Esophagus muscularis mucosa (tissue), 4 donors: ENCODE results near the gene TMEM258. TPM values are rescaled to one million over a fixed set of nuclear protein-coding genes. Genes with fewer than 3 reads are reported as not detected.

Source experiments
- DNase-seq: peaks from one replicate; pipeline ENCODE4 v3.0.0-alpha.2; 2017; ENCODE audit errors: extremely low spot score
- H3K27ac ChIP-seq, 4 donors: fragments of 200-600 bp; sonication (generic); replicated peaks in 1 of 4; 1 replicate in 3 of 4; 2 replicates in 1 of 4; pipeline ENCODE4 v1.5.1; 2016 to 2019; ENCODE audit warnings: mild to moderate bottlenecking in 1 of 4
- H3K27me3 ChIP-seq, 4 donors: fragments of 200-600 bp; sonication (generic); one replicate each; pipeline versions ENCODE4 v1.5.1 to v1.6.0; 2016 to 2019
- H3K36me3 ChIP-seq, 4 donors: fragments of 200-600 bp; sonication (generic); one replicate each; pipeline ENCODE4 v1.5.1; 2016 to 2019
- H3K4me1 ChIP-seq, 4 donors: fragments of 200-600 bp; sonication (generic); one replicate each; pipeline ENCODE4 v1.5.1; 2016 to 2019
- H3K4me3 ChIP-seq, 4 donors: fragments of 200-600 bp; sonication (generic); 1 replicate in 2 of 4; 2 replicates in 2 of 4; pipeline ENCODE4 v1.5.1; 2016 to 2019; ENCODE audit warnings: mild to moderate bottlenecking in 4 of 4, moderate library complexity in 1 of 4
- H3K9me3 ChIP-seq, 4 donors: fragments of 200-600 bp; sonication (generic); 1 replicate in 3 of 4; 2 replicates in 1 of 4; pipeline ENCODE4 v1.5.1; 2016 to 2019
- EP300 ChIP-seq: sonication (generic); formaldehyde crosslinking; IDR thresholded peaks from one replicate; pipeline ENCODE4 v1.6.1; 2017; ENCODE audit warnings: antibody characterized with exemption
- POLR2A ChIP-seq: fragments of 450-650 bp; IDR thresholded peaks from one replicate; pipeline ENCODE4 v1.6.1; 2017; ENCODE audit warnings: antibody characterized with exemption, moderate library complexity, mild to moderate bottlenecking, low read depth
- POLR2AphosphoS5 ChIP-seq, 2 donors: sonication (generic); formaldehyde crosslinking; IDR thresholded peaks; one replicate each; pipeline ENCODE4 v1.6.1; 2017; ENCODE audit warnings: antibody characterized with exemption in 2 of 2
- WGBS: methylation state at CpG from one replicate; pipeline ENCODE4 v1.1.5; 2018; 5-methylcytosine and 5-hydroxymethylcytosine counted together
- intact Hi-C: fragments of 100-400 bp; cut with DNase I; formaldehyde crosslinking; loops from one replicate; pipeline ENCODE4 v1.15.1; 2023
- total RNA-seq, 4 donors: library from RNA; depleted of rRNA; stranded (reverse); fragments of >200 nt; gene quantifications; one replicate each; pipeline versions ENCODE4 v1.1.0 to v1.2.1, GENCODE V29; 2016
- TF ChIP-seq, protein P1 (sequence below), 3 experiments: fragments of 200-600 bp in 2 of 3; fragments of 450-650 bp in 1 of 3; sonication (generic) in 2 of 3; IDR thresholded peaks; one replicate each; pipeline ENCODE4 v1.5.1; 2017 to 2019; ENCODE audit warnings: antibody characterized with exemption in 3 of 3, mild to moderate bottlenecking in 2 of 3, moderate library complexity in 1 of 3

Gene TMEM258
- total RNA-seq, 4 donors from 2014 or later, result 34.5 to 48.2 (median 43.8) TPM

DNA sequence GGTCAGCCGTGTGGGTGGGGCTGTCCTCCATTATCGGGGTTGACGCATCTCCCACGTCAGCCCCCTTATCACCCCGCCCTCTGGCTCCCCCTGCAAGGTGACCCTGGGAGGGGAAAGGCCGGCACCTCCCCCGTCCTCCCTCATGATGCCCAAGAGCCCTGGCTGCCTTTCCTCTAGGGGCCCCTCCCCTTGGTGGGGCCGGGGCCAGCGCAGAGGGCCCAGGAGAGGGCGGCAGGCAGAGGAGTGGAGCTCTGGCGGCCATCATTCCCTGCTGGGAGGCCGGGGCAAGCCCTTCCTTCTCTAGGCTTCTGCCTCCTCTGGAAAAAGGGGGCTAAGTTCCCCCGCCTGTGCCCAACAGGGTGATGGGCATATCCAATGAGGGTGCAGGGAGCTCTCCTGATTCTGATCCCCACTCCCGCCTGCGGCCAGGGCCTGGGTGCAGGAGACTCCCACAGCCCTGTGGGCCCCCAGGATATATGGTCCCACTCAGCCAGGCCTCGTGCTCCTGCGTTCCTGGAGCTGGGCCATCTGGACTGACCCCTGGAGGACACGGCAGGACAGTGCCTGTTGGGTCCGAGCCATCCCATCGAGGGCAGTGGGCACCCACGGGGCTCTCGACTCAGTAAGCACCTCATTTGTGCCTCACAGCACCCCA, 27.7 kb downstream of the TMEM258 start:
- no peak overlapping the region for H3K4me3 ChIP-seq
- intact Hi-C loops, result no loop called here
- no peaks in the 10 kb centered on the region for H3K36me3 ChIP-seq
- 56% methylated on average over 10 of the region's 22 CpGs for WGBS
- no peak for TF ChIP-seq POLR2A
- TF ChIP-seq POLR2AphosphoS5 (IDR thresholded peaks at IDR 0.05), result no peak
- TF ChIP-seq EP300, result no peak
- TF ChIP-seq, protein P1, sequence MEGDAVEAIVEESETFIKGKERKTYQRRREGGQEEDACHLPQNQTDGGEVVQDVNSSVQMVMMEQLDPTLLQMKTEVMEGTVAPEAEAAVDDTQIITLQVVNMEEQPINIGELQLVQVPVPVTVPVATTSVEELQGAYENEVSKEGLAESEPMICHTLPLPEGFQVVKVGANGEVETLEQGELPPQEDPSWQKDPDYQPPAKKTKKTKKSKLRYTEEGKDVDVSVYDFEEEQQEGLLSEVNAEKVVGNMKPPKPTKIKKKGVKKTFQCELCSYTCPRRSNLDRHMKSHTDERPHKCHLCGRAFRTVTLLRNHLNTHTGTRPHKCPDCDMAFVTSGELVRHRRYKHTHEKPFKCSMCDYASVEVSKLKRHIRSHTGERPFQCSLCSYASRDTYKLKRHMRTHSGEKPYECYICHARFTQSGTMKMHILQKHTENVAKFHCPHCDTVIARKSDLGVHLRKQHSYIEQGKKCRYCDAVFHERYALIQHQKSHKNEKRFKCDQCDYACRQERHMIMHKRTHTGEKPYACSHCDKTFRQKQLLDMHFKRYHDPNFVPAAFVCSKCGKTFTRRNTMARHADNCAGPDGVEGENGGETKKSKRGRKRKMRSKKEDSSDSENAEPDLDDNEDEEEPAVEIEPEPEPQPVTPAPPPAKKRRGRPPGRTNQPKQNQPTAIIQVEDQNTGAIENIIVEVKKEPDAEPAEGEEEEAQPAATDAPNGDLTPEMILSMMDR (IDR thresholded peaks at IDR 0.05), result no peak
- H3K9me3 ChIP-seq, result no peaks in the 10 kb centered on the region
- peaks cover 0 to 5% (median 2%) of the 10 kb centered on the region in 4 donors for H3K4me1 ChIP-seq
- H3K27ac ChIP-seq, result no peak overlapping the region
- DNase-seq, result no peak
- H3K27me3 ChIP-seq, result peaks cover 0 to 49% (median 5%) of the 10 kb centered on the region in 4 donors

DNA sequence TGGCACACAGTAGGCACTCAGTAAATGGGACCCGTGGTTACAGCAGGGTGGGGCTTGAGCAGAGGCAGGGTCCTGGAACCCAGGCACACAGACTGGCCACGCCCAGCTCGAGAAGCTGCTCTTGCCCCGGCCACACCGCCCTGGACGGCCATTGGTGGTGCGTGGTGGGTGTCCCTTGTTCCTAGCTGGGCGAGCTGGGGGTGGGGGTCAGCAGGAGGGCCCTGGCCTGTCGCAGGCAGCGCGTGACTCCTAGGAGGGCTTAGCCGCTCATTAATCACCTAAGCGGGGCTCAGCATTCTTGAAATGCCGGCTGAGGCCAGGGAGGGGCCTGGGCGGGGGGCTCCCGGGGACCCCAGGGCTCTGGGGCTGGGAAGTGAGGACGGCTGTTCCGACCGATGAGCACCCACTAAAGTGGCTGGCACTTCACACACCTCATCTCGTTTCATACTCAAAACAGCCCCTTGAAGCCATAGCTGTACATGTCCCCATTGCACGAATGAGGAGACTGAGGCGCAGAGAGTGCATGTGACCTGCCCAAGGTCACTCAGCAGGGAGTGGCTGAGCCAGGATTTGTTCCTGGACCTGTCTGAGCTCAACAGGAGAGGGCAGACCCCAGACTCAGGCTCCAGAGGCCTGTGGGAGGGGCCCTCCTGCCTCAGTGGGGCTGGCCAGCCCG, 28.3 kb downstream of the TMEM258 start:
- TF ChIP-seq POLR2A (no peak), EP300 (no peak), POLR2AphosphoS5 (IDR thresholded peaks at IDR 0.05) (no peak)
- TF ChIP-seq, protein P1 (IDR thresholded peaks at IDR 0.05), result no peak
- 61% methylated on average over 9 of the region's 23 CpGs for WGBS
- Histone ChIP-seq H3K4me3 (no peak overlapping the region), H3K27me3 (peaks cover 0 to 49% (median 5%) of the 10 kb centered on the region in 4 donors), H3K9me3 (no peaks in the 10 kb centered on the region), H3K36me3 (no peaks in the 10 kb centered on the region), H3K27ac (no peak overlapping the region), H3K4me1 (no peaks in the 10 kb centered on the region)
- no peak for DNase-seq
- intact Hi-C loops, result no loop called here

- no peak for TF ChIP-seq POLR2AphosphoS5 (IDR thresholded peaks at IDR 0.05)
- Histone ChIP-seq H3K27me3 (peaks cover 0 to 49% (median 5%) of the 10 kb centered on the region in 4 donors), H3K4me3 (no peak overlapping the region), H3K9me3 (no peaks in the 10 kb centered on the region), H3K4me1 (no peaks in the 10 kb centered on the region), H3K36me3 (no peaks in the 10 kb centered on the region), H3K27ac (no peak overlapping the region)
- intact Hi-C loops, result no loop called here
- no peak for DNase-seq
- WGBS, result 30% methylated on average over 15 of the region's 15 CpGs
Measured at GRCh38 chr11:61762798-61763197, 29.6 kb downstream of the TMEM258 start.

GRCh38 chr11:61762223-61762615, 30.2 kb downstream of the TMEM258 start:
- TF ChIP-seq, protein P1 (IDR thresholded peaks at IDR 0.05), result no peak
- TF ChIP-seq POLR2A (no peak), POLR2AphosphoS5 (IDR thresholded peaks at IDR 0.05) (no peak), EP300 (no peak)
- H3K4me3 ChIP-seq, result no peak overlapping the region
- intact Hi-C loops, result no loop called here
- DNase-seq, result no peak
- H3K4me1 ChIP-seq, result no peaks in the 10 kb centered on the region
- peaks cover 0 to 49% (median 5%) of the 10 kb centered on the region in 4 donors for H3K27me3 ChIP-seq
- 68% methylated on average over 8 of the region's 10 CpGs for WGBS
- no peaks in the 10 kb centered on the region for H3K9me3 ChIP-seq
- H3K27ac ChIP-seq, result no peak overlapping the region
- H3K36me3 ChIP-seq, result no peaks in the 10 kb centered on the region

GRCh38 chr11:61761440-61762222, 30.8 kb downstream of the TMEM258 start:
- H3K27me3 ChIP-seq, result peaks cover 0 to 49% (median 5%) of the 10 kb centered on the region in 4 donors
- H3K36me3 ChIP-seq, result no peaks in the 10 kb centered on the region
- no peak overlapping the region for H3K27ac ChIP-seq
- DNase-seq, result no peak
- H3K9me3 ChIP-seq, result no peaks in the 10 kb centered on the region
- intact Hi-C loops, result no loop called here
- WGBS, result 90% methylated on average over 8 of the region's 11 CpGs
- H3K4me1 ChIP-seq, result no peaks in the 10 kb centered on the region
- H3K4me3 ChIP-seq, result no peak overlapping the region
- TF ChIP-seq EP300 (no peak), POLR2A (no peak), POLR2AphosphoS5 (IDR thresholded peaks at IDR 0.05) (no peak)
- TF ChIP-seq, protein P1 (IDR thresholded peaks at IDR 0.05), result no peak
